NCI-H2107 treated with DMSO at 0.1 percent for 48 hours (cell line): ENCODE measurements around the gene MMP25.
"Not testable (repeated sequence)": the region's sequence is repeated elsewhere in the genome, so short reads cannot be mapped to it uniquely, and the experiment has no call there.

Source experiments
- DNase-seq: peaks from one replicate; lab custom pipeline; 2025; ENCODE audit not compliant: unreplicated experiment; lab: John Stamatoyannopoulos, UW

Gene MMP25

GRCh38 chr16:3054965-3055733 lies 8.8 kb downstream of the MMP25 start:
- DNase-seq = no peak

GRCh38 chr16:3055734-3056115 lies 9.4 kb downstream of the MMP25 start:
- not testable (repeated sequence) for DNase-seq

GRCh38 chr16:3056336-3057180 lies 10.2 kb downstream of the MMP25 start:
- DNase-seq = no peak

GRCh38 chr16:3057181-3058138 lies 11.1 kb downstream of the MMP25 start:
- DNase-seq = no peak

GRCh38 chr16:3058139-3059030 lies 12.0 kb downstream of the MMP25 start:
- no peak for DNase-seq

GRCh38 chr16:3059041-3059722 lies 12.8 kb downstream of the MMP25 start:
- DNase-seq = no peak

GRCh38 chr16:3059723-3060242 lies 13.4 kb downstream of the MMP25 start:
- DNase-seq = no peak

GRCh38 chr16:3060339-3061127 lies 14.2 kb downstream of the MMP25 start:
- DNase-seq = no peak

- DNase-seq = no peak
These were observed 16.2 kb downstream of the MMP25 start for GRCh38 chr16:3062553-3062952.

- DNase-seq = no peak
These were observed 17.4 kb downstream of the MMP25 start for GRCh38 chr16:3063625-3064386.

- no peak for DNase-seq
These were observed 18.8 kb downstream of the MMP25 start, which contains the start of gene IL32 for GRCh38 chr16:3065069-3065741. Gene IL32 (plus strand): TSS chr16:3065640. CDS start chr16:3065812, 172 bp downstream.

- DNase-seq = no peak
These were observed 19.5 kb downstream of the MMP25 start for GRCh38 chr16:3065742-3066439.

GRCh38 chr16:3066440-3066748 lies 20.0 kb downstream of the MMP25 start:
- DNase-seq = no peak

GRCh38 chr16:3068487-3068886 lies 22.1 kb downstream of the MMP25 start:
- DNase-seq = no peak

- not testable (repeated sequence) for DNase-seq
These were observed 22.8 kb downstream of the MMP25 start for GRCh38 chr16:3069146-3069545.

GRCh38 chr16:3070608-3071111 lies 24.3 kb downstream of the MMP25 start:
- DNase-seq = no peak
